ENCODE results near the gene LRRN2.

LRRN2 gene

GRCh38 chr1:204723131-204723787 is 37.7 kb upstream of the LRRN2 start:
- TF ChIP-seq FOXM1 (IDR thresholded peaks at IDR 0.05; ENCODE audit: borderline replicate concordance, low read depth) (no peak), TEAD4 (IDR thresholded peaks at IDR 0.05) (no peak), NFIC (IDR thresholded peaks at IDR 0.05) (peak; percentile 41)

- no peak for TF ChIP-seq EP300 (IDR thresholded peaks at IDR 0.05; ENCODE audit: borderline replicate concordance)
- TF ChIP-seq FOXM1 (IDR thresholded peaks at IDR 0.05; ENCODE audit: borderline replicate concordance, low read depth), result no peak
- TF ChIP-seq CREB1 (IDR thresholded peaks at IDR 0.05; ENCODE audit: low read depth), result no peak
- no peak for TF ChIP-seq CEBPB (IDR thresholded peaks at IDR 0.05)
- no peak for TF ChIP-seq EGR1 (IDR thresholded peaks at IDR 0.05)
- TF ChIP-seq NFIC (IDR thresholded peaks at IDR 0.05), result no peak
- no peak for TF ChIP-seq TEAD4 (IDR thresholded peaks at IDR 0.05)
- TF ChIP-seq USF1 (IDR thresholded peaks at IDR 0.05), result no peak
- no peak for TF ChIP-seq RAD21 (IDR thresholded peaks at IDR 0.05; ENCODE audit: low read depth)
- no peak for TF ChIP-seq ZBTB7A (IDR thresholded peaks at IDR 0.05; ENCODE audit: low read depth)
- no peak for TF ChIP-seq TAF1 (IDR thresholded peaks at IDR 0.05; ENCODE audit: low read depth)
- no peak for TF ChIP-seq YY1 (IDR thresholded peaks at IDR 0.05; ENCODE audit: low read depth)
- TF ChIP-seq TCF12 (IDR thresholded peaks at IDR 0.05; ENCODE audit: low read depth), result no peak
- no peak for TF ChIP-seq MAX (IDR thresholded peaks at IDR 0.05)
Observed at GRCh38 chr1:204721373-204722055, 36.0 kb upstream of the LRRN2 start.

GRCh38 chr1:204716660-204717059 is 31.1 kb upstream of the LRRN2 start:
- TF ChIP-seq RAD21 (IDR thresholded peaks at IDR 0.05; ENCODE audit: low read depth) (no peak), EGR1 (IDR thresholded peaks at IDR 0.05) (no peak), TAF1 (IDR thresholded peaks at IDR 0.05; ENCODE audit: low read depth) (no peak), ZBTB7A (IDR thresholded peaks at IDR 0.05; ENCODE audit: low read depth) (no peak), REST (IDR thresholded peaks at IDR 0.05; ENCODE audit: low read depth) (no peak), TEAD4 (IDR thresholded peaks at IDR 0.05) (no peak), FOXM1 (IDR thresholded peaks at IDR 0.05; ENCODE audit: borderline replicate concordance, low read depth) (no peak), CREB1 (IDR thresholded peaks at IDR 0.05; ENCODE audit: low read depth) (no peak), YY1 (IDR thresholded peaks at IDR 0.05; ENCODE audit: low read depth) (no peak), CEBPB (IDR thresholded peaks at IDR 0.05) (no peak), NFIC (IDR thresholded peaks at IDR 0.05) (no peak), TCF12 (IDR thresholded peaks at IDR 0.05; ENCODE audit: low read depth) (no peak), EP300 (IDR thresholded peaks at IDR 0.05; ENCODE audit: borderline replicate concordance) (no peak), USF1 (IDR thresholded peaks at IDR 0.05) (no peak), MAX (IDR thresholded peaks at IDR 0.05) (no peak)

GRCh38 chr1:204714861-204715511 is 29.4 kb upstream of the LRRN2 start:
- TF ChIP-seq NFIC (IDR thresholded peaks at IDR 0.05) (no peak), FOXM1 (IDR thresholded peaks at IDR 0.05; ENCODE audit: borderline replicate concordance, low read depth) (no peak), RAD21 (IDR thresholded peaks at IDR 0.05; ENCODE audit: low read depth) (no peak), CREB1 (IDR thresholded peaks at IDR 0.05; ENCODE audit: low read depth) (no peak), YY1 (IDR thresholded peaks at IDR 0.05; ENCODE audit: low read depth) (no peak), MAX (IDR thresholded peaks at IDR 0.05) (no peak)

- no peak for TF ChIP-seq RAD21 (IDR thresholded peaks at IDR 0.05; ENCODE audit: low read depth)
- no peak for TF ChIP-seq REST (IDR thresholded peaks at IDR 0.05; ENCODE audit: low read depth)
- no peak for TF ChIP-seq TEAD4 (IDR thresholded peaks at IDR 0.05)
- no peak for TF ChIP-seq TCF12 (IDR thresholded peaks at IDR 0.05; ENCODE audit: low read depth)
- TF ChIP-seq MAX (IDR thresholded peaks at IDR 0.05), result no peak
- no peak for TF ChIP-seq CREB1 (IDR thresholded peaks at IDR 0.05; ENCODE audit: low read depth)
- TF ChIP-seq EP300 (IDR thresholded peaks at IDR 0.05; ENCODE audit: borderline replicate concordance), result no peak
- no peak for TF ChIP-seq YY1 (IDR thresholded peaks at IDR 0.05; ENCODE audit: low read depth)
- no peak for TF ChIP-seq TAF1 (IDR thresholded peaks at IDR 0.05; ENCODE audit: low read depth)
- no peak for TF ChIP-seq USF1 (IDR thresholded peaks at IDR 0.05)
- TF ChIP-seq ZBTB7A (IDR thresholded peaks at IDR 0.05; ENCODE audit: low read depth), result no peak
- no peak for TF ChIP-seq NFIC (IDR thresholded peaks at IDR 0.05)
- TF ChIP-seq EGR1 (IDR thresholded peaks at IDR 0.05), result no peak
- no peak for TF ChIP-seq FOXM1 (IDR thresholded peaks at IDR 0.05; ENCODE audit: borderline replicate concordance, low read depth)
- no peak for TF ChIP-seq CEBPB (IDR thresholded peaks at IDR 0.05)
Observed at GRCh38 chr1:204714194-204714860, 28.8 kb upstream of the LRRN2 start.

All from Ishikawa (cell line).